SU-DHL-6 (cell line): ENCODE data around the gene KCTD17.

Experiments
- H2AFZ ChIP-seq: fragments of 200-600 bp; sonication (generic); 2 replicates; pipeline ENCODE4 v1.6.1; 2014; ENCODE audit warnings: low read depth, mild to moderate bottlenecking, moderate library complexity, mixed read lengths, antibody characterized with exemption, low read length; ENCODE audit not compliant: severe bottlenecking
- H3F3A ChIP-seq: fragments of 200-600 bp; shearing (Covaris generic); 2 replicates; pipeline ENCODE4 v1.6.0; 2016; ENCODE audit warnings: antibody characterized with exemption, mild to moderate bottlenecking; ENCODE audit not compliant: insufficient read depth
- H3K27ac ChIP-seq: fragments of 200-600 bp; sonication (generic); 2 replicates; pipeline ENCODE4 v1.5.1; 2016; ENCODE audit warnings: low read depth, mild to moderate bottlenecking, low read length, moderate library complexity, mixed read lengths
- H3K27me3 ChIP-seq: fragments of 200-600 bp; sonication (generic), shearing (Covaris generic); 2 replicates; pipeline ENCODE4 v1.6.0; 2014; ENCODE audit warnings: mild to moderate bottlenecking, low read length
- H3K36me3 ChIP-seq: fragments of 200-600 bp; sonication (generic); 2 replicates; pipeline ENCODE4 v1.6.1; 2014; ENCODE audit warnings: mild to moderate bottlenecking, low read length, mixed read lengths
- H3K4me2 ChIP-seq: fragments of 300-600, 200-600 bp; shearing (Covaris generic), sonication (generic); 2 replicates; pipeline ENCODE4 v1.6.0; 2014; ENCODE audit warnings: low read length, low read depth, mild to moderate bottlenecking; ENCODE audit not compliant: poor library complexity, severe bottlenecking
- H3K4me3 ChIP-seq: fragments of 200-600 bp; sonication (generic); 2 replicates; pipeline ENCODE4 v1.5.1; 2014; ENCODE audit warnings: antibody characterized with exemption, low read length, mild to moderate bottlenecking, mixed read lengths; ENCODE audit not compliant: insufficient read depth, poor library complexity, severe bottlenecking
- H3K79me2 ChIP-seq: fragments of 200-600 bp; sonication (generic); 2 replicates; pipeline ENCODE4 v1.6.1; 2014; ENCODE audit warnings: mild to moderate bottlenecking, low read length, moderate library complexity; ENCODE audit not compliant: insufficient read depth
- H3K9ac ChIP-seq: fragments of 200-600 bp; sonication (generic); 2 replicates; pipeline ENCODE4 v1.7.0; 2014; ENCODE audit warnings: mild to moderate bottlenecking, low read length
- H3K9me2 ChIP-seq: fragments of 200-600 bp; sonication (generic); replicated peaks from 2 replicates; pipeline ENCODE4 v1.6.1; 2014; ENCODE audit warnings: low read length; ENCODE audit not compliant: insufficient read depth
- H3K9me3 ChIP-seq: fragments of 200-600 bp; sonication (generic); 2 replicates; pipeline ENCODE4 v1.6.1; 2014; ENCODE audit warnings: low read length, mixed read lengths; ENCODE audit not compliant: insufficient read depth
- H4K20me1 ChIP-seq: fragments of 200-600 bp; sonication (generic); 2 replicates; pipeline ENCODE4 v1.6.1; 2014; ENCODE audit warnings: low read depth, mild to moderate bottlenecking, antibody characterized with exemption, low read length, moderate library complexity, mixed read lengths
- EZH2phosphoT487 ChIP-seq: fragments of 200-600 bp; sonication (generic), shearing (Covaris generic); conservative IDR thresholded peaks from 2 replicates; pipeline ENCODE4 v1.6.1; 2018; ENCODE audit warnings: mild to moderate bottlenecking, antibody characterized with exemption, low read length, moderate library complexity, mixed read lengths
- TF ChIP-seq, protein P1 (sequence below): fragments of 200-600 bp; sonication (generic); IDR thresholded peaks from one replicate; pipeline ENCODE4 v1.5.1; 2017; ENCODE audit warnings: antibody characterized with exemption, mild to moderate bottlenecking, low read length, moderate library complexity; ENCODE audit not compliant: insufficient read depth, poor library complexity, severe bottlenecking

Gene KCTD17

DNA sequence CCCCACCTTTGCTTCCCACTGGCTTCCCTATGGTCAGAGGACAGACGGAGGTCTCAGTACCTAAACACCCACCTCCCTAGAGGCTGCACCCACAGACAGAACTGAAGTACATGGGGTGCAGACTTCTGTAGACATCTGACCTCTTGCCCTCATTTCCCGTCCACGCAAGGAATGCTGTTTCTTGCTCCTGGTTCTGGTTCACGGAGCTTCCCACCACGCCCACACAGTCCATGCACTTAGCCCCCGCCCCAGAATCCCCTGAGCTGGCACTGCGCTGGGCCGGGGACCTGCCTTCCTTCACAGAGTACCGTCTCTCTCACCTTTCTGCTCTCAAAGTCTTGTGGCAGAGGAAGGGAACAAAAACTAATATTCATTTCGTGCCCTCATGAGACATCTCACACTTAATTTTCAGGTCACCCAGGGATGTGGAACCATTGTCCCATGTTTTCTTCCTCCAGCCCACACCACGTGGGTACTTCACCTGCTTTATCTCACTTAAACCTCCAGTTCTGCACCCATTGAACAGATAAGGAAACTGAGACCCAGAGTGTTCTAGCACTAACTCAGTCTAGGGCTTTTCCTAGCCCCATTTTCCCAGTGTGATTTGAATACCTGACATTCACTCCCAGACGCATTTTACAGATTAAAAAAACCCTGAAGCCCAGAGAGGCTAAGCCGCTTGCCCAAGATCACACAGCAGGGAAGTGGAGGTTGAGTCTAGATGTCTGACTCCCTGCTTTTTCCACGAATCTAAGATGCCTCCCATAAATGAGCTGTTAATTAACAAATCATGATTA is 52.3 kb downstream of the KCTD17 start:
- no peak overlapping the region for H3K4me2 ChIP-seq
- H3K9me3 ChIP-seq = no peaks in the 10 kb centered on the region
- H2AFZ ChIP-seq = no peak overlapping the region
- no peaks in the 10 kb centered on the region for H3K36me3 ChIP-seq
- no peaks in the 10 kb centered on the region for H3F3A ChIP-seq
- no peak overlapping the region for H3K27ac ChIP-seq
- no peak overlapping the region for H3K4me3 ChIP-seq
- H4K20me1 ChIP-seq = no peaks in the 10 kb centered on the region
- no peak overlapping the region for H3K9ac ChIP-seq
- no peaks in the 10 kb centered on the region for H3K79me2 ChIP-seq
- no peaks in the 10 kb centered on the region for H3K9me2 ChIP-seq
- TF ChIP-seq EZH2phosphoT487 = no peak
- TF ChIP-seq, protein P1, sequence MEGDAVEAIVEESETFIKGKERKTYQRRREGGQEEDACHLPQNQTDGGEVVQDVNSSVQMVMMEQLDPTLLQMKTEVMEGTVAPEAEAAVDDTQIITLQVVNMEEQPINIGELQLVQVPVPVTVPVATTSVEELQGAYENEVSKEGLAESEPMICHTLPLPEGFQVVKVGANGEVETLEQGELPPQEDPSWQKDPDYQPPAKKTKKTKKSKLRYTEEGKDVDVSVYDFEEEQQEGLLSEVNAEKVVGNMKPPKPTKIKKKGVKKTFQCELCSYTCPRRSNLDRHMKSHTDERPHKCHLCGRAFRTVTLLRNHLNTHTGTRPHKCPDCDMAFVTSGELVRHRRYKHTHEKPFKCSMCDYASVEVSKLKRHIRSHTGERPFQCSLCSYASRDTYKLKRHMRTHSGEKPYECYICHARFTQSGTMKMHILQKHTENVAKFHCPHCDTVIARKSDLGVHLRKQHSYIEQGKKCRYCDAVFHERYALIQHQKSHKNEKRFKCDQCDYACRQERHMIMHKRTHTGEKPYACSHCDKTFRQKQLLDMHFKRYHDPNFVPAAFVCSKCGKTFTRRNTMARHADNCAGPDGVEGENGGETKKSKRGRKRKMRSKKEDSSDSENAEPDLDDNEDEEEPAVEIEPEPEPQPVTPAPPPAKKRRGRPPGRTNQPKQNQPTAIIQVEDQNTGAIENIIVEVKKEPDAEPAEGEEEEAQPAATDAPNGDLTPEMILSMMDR = no peak
- H3K27me3 ChIP-seq = no peaks in the 10 kb centered on the region

DNA sequence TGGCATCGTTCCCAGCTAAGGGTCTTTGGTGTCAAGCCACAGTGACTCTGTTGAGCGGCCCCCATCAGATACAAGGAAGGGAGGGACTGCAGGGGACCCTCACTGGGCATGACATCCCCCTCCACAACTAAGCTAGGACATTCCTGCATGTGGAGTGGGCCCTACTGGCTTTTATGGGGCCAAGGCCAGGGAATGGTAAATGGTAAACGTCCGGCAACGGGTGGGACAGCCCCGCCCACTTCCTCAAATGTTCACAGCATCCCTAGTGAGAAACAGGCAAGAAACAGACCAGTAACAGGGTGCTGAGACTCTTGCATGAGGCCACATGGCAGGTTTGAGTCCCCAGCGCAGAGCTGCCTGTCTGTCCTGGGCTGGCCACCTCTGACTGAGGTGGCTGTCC is 53.6 kb downstream of the KCTD17 start:
- Histone ChIP-seq H3K4me3 (no peak overlapping the region), H3K27ac (no peak overlapping the region), H2AFZ (no peak overlapping the region), H4K20me1 (no peaks in the 10 kb centered on the region), H3K27me3 (no peaks in the 10 kb centered on the region), H3K9ac (no peak overlapping the region), H3K36me3 (no peaks in the 10 kb centered on the region), H3K4me2 (no peak overlapping the region), H3F3A (no peaks in the 10 kb centered on the region), H3K9me3 (no peaks in the 10 kb centered on the region), H3K9me2 (no peaks in the 10 kb centered on the region), H3K79me2 (no peaks in the 10 kb centered on the region)
- TF ChIP-seq, protein P1 = no peak
- TF ChIP-seq EZH2phosphoT487 = no peak

DNA sequence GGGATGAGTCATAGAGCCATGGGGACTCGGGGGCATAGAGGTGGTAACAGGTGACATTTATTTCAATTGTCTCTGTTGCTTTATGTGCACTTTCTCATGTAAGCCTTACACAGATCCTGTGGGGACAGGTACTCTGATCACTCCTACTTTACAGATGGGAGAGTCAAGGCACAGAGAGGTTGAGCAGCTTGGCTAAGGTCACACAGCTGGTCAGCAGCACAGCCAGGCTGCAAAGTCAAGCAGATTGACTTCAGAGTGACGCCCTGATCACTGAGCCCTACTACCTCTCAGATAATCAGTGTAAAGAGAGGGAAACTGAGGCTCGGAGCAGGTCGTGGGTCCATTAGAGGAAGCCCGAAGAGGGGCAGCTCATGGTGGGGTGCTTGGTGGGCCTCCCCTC is 54.4 kb downstream of the KCTD17 start:
- Histone ChIP-seq H3K9me3 (no peaks in the 10 kb centered on the region), H3K27me3 (no peaks in the 10 kb centered on the region), H3K4me2 (no peak overlapping the region), H3F3A (no peaks in the 10 kb centered on the region), H4K20me1 (no peaks in the 10 kb centered on the region), H3K79me2 (no peaks in the 10 kb centered on the region), H2AFZ (no peak overlapping the region), H3K9me2 (no peaks in the 10 kb centered on the region), H3K9ac (no peak overlapping the region), H3K27ac (no peak overlapping the region), H3K4me3 (no peak overlapping the region), H3K36me3 (no peaks in the 10 kb centered on the region)
- TF ChIP-seq, protein P1 = no peak
- no peak for TF ChIP-seq EZH2phosphoT487
